Breast epithelium (tissue), 4 donors: ENCODE results near the gene AHRR. TPM values are rescaled to one million over a fixed set of nuclear protein-coding genes. Genes with fewer than 3 reads are reported as not detected.
A peak's percentile ranks its signal among the peaks of the same experiment; 100 is the strongest.
"Not testable (repeated sequence)": the region's sequence is repeated elsewhere in the genome, so short reads cannot be mapped to it uniquely, and the experiment has no call there.

Experiments
- DNase-seq, 2 donors: peaks; one replicate each; pipeline ENCODE4 v3.0.0-alpha.2; 2019; ENCODE audit warnings: low spot score in 2 of 2
- H3K27ac ChIP-seq, 2 donors: fragments of 200-600 bp; sonication (generic) in 1 of 2; one replicate each; pipeline ENCODE4 v1.5.1; 2016 to 2019; ENCODE audit warnings: mild to moderate bottlenecking in 1 of 2
- H3K27me3 ChIP-seq, 2 donors: fragments of 200-600 bp; sonication (generic) in 1 of 2; one replicate each; pipeline versions ENCODE4 v1.5.1 to v1.6.0; 2017 to 2019; ENCODE audit warnings: control low read depth in 1 of 2, mild to moderate bottlenecking in 1 of 2
- H3K36me3 ChIP-seq: fragments of 200-600 bp; one replicate; pipeline ENCODE4 v1.5.1; 2019
- H3K4me1 ChIP-seq, 2 donors: fragments of 200-600 bp; sonication (generic); one replicate each; pipeline ENCODE4 v1.5.1; 2016 to 2019; ENCODE audit warnings: control low read depth in 1 of 2
- H3K4me3 ChIP-seq, 3 donors: fragments of 200-600 bp; sonication (generic); 1 replicate in 2 of 3; 2 replicates in 1 of 3; pipeline ENCODE4 v1.5.1; 2016 to 2019; ENCODE audit warnings: mild to moderate bottlenecking in 3 of 3, moderate library complexity in 2 of 3
- H3K9me3 ChIP-seq, 2 donors: fragments of 200-600 bp; sonication (generic) in 1 of 2; one replicate each; pipeline ENCODE4 v1.5.1; 2016 to 2019; ENCODE audit warnings: control low read depth in 1 of 2
- CTCF ChIP-seq, 3 donors: fragments of 450-650 bp; IDR thresholded peaks; one replicate each; pipeline ENCODE4 v1.5.1; 2016 to 2017; ENCODE audit warnings: antibody characterized with exemption in 3 of 3, mild to moderate bottlenecking in 3 of 3, moderate library complexity in 3 of 3
- POLR2A ChIP-seq: fragments of 450-650 bp; IDR thresholded peaks from one replicate; pipeline ENCODE4 v1.6.1; 2016; ENCODE audit warnings: antibody characterized with exemption, mild to moderate bottlenecking, moderate library complexity
- POLR2AphosphoS5 ChIP-seq, 3 donors: sonication (generic); formaldehyde crosslinking; IDR thresholded peaks; one replicate each; pipeline ENCODE4 v1.6.1; 2017; ENCODE audit warnings: antibody characterized with exemption in 3 of 3
- intact Hi-C: fragments of 100-400 bp; cut with DNase I; formaldehyde crosslinking; loops from one replicate; pipeline ENCODE4 v1.15.1; 2023; ENCODE audit warnings: low total_unique reads
- total RNA-seq, 3 donors: library from RNA; depleted of rRNA; stranded (reverse); fragments of >200 nt; gene quantifications; one replicate each; pipeline ENCODE4 v1.1.0, GENCODE V29; 2016

The AHRR gene
- total RNA-seq, 3 donors from 2014 or later: 0.88 to 0.98 TPM; not detected in 1

GRCh38 chr5:307306-307705, 14.2 kb upstream of the AHRR start:
- DNase-seq: no peak
- Histone ChIP-seq H3K36me3 (no peaks in the 10 kb centered on the region), H3K27ac (no peak overlapping the region), H3K4me1 (no peaks in the 10 kb centered on the region), H3K9me3 (no peaks in the 10 kb centered on the region), H3K27me3 (no peaks in the 10 kb centered on the region), H3K4me3 (no peak overlapping the region)
- intact Hi-C loops: no loop called here
- TF ChIP-seq POLR2A: no peak
- TF ChIP-seq CTCF (IDR thresholded peaks at IDR 0.05): no peak
- no peak for TF ChIP-seq POLR2AphosphoS5 (IDR thresholded peaks at IDR 0.05)

- intact Hi-C loops: no loop called here
- no peaks in the 10 kb centered on the region for H3K9me3 ChIP-seq
- no peak overlapping the region for H3K4me3 ChIP-seq
- H3K36me3 ChIP-seq: no peaks in the 10 kb centered on the region
- DNase-seq: no peak
- TF ChIP-seq POLR2AphosphoS5 (IDR thresholded peaks at IDR 0.05) (no peak), CTCF (IDR thresholded peaks at IDR 0.05) (no peak), POLR2A (no peak)
- H3K4me1 ChIP-seq: no peaks in the 10 kb centered on the region
- H3K27ac ChIP-seq: no peak overlapping the region
- H3K27me3 ChIP-seq: no peaks in the 10 kb centered on the region
Observed at GRCh38 chr5:307794-308579, 13.5 kb upstream of the AHRR start.

GRCh38 chr5:308672-309271, 12.7 kb upstream of the AHRR start:
- no peak for DNase-seq
- intact Hi-C loops: no loop called here
- H3K36me3 ChIP-seq: no peaks in the 10 kb centered on the region

GRCh38 chr5:309831-310230, 11.7 kb upstream of the AHRR start:
- DNase-seq, H3K27me3 ChIP-seq, H3K36me3 ChIP-seq, H3K27ac ChIP-seq, H3K4me1 ChIP-seq, intact Hi-C loops, H3K4me3 ChIP-seq, H3K9me3 ChIP-seq: not testable (repeated sequence)

More at GRCh38 chr5:308672-309271, 12.7 kb upstream of the AHRR start:
- Histone ChIP-seq H3K4me1 (no peaks in the 10 kb centered on the region), H3K27me3 (no peaks in the 10 kb centered on the region), H3K9me3 (no peaks in the 10 kb centered on the region), H3K27ac (no peak overlapping the region), H3K4me3 (no peak overlapping the region)
- no peak for TF ChIP-seq POLR2A
- peak in 1 of 3 donors; percentile 14 for TF ChIP-seq CTCF (IDR thresholded peaks at IDR 0.05)
- TF ChIP-seq POLR2AphosphoS5 (IDR thresholded peaks at IDR 0.05): no peak

- Histone ChIP-seq H3K9me3 (no peaks in the 10 kb centered on the region), H3K4me3 (no peak overlapping the region), H3K27ac (no peak overlapping the region), H3K27me3 (no peaks in the 10 kb centered on the region), H3K36me3 (no peaks in the 10 kb centered on the region), H3K4me1 (no peaks in the 10 kb centered on the region)
- intact Hi-C loops: no loop called here
- DNase-seq: no peak
- no peak for TF ChIP-seq POLR2AphosphoS5 (IDR thresholded peaks at IDR 0.05)
- TF ChIP-seq POLR2A: no peak
- TF ChIP-seq CTCF (IDR thresholded peaks at IDR 0.05): no peak
Observed at GRCh38 chr5:310516-310915, 11.0 kb upstream of the AHRR start.
